HG02763 (cell line): ENCODE measurements around the gene AVPI1.
"Not testable (repeated sequence)": the region's sequence is repeated elsewhere in the genome, so short reads cannot be mapped to it uniquely, and the experiment has no call there.

ENCODE experiments used
- ATAC-seq: cut with Tn5 transposase; IDR thresholded peaks from one replicate; pipeline ENCODE4 v1.9.1; 2021; ENCODE audit warnings: mild to moderate bottlenecking, moderate library complexity; ENCODE audit not compliant: unreplicated experiment

Gene AVPI1

GRCh38 chr10:97713339-97713825 lies 26.3 kb upstream of the AVPI1 start, which contains the start of gene MARVELD1:
TSS of gene MARVELD1 (plus strand) at chr10:97713730. CDS start at chr10:97713877, 147 bp downstream.
- no peak for ATAC-seq

- no peak for ATAC-seq
Observed at GRCh38 chr10:97711640-97712572, 24.9 kb upstream of the AVPI1 start.

- ATAC-seq = no peak
Observed at GRCh38 chr10:97708976-97709946, 22.2 kb upstream of the AVPI1 start.

GRCh38 chr10:97708167-97708566 lies 21.1 kb upstream of the AVPI1 start:
- ATAC-seq = no peak

- ATAC-seq = no peak
Observed at GRCh38 chr10:97707134-97707861, 20.3 kb upstream of the AVPI1 start.

DNA sequence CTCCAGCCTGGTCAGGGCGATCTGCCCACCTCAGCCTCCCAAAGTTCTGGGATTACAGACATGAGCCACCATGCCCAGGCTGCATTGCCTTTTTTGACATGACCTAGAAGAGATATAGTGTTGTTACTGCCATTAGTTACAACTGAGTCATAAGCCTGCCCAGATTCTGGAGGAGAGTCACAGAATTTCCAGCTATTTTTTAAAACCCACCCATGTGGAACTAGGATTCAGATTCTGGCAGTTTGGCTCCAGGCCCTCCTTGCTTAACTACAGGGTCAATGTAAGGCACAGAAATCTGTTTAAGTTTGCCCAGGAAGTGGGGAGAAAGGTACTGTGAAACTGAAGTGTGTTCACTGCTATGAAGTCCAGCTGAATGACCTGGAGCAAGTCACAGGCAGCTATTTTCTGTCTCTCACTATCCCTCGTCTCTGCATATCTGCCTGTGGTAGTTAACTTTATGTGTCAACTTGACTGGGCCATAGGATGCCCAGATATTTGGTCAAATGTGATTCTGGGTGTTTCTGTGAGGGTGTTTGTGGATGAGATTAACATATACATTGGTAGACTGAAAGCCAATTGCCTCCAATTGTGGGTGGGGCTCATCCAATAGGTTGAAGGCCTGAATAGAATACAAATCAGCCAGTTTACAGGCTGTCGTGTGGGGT lies 18.1 kb upstream of the AVPI1 start:
- no peak for ATAC-seq

- no peak for ATAC-seq
Observed at GRCh38 chr10:97704341-97704740, 17.3 kb upstream of the AVPI1 start.

GRCh38 chr10:97703398-97704067 lies 16.5 kb upstream of the AVPI1 start:
- no peak for ATAC-seq

DNA sequence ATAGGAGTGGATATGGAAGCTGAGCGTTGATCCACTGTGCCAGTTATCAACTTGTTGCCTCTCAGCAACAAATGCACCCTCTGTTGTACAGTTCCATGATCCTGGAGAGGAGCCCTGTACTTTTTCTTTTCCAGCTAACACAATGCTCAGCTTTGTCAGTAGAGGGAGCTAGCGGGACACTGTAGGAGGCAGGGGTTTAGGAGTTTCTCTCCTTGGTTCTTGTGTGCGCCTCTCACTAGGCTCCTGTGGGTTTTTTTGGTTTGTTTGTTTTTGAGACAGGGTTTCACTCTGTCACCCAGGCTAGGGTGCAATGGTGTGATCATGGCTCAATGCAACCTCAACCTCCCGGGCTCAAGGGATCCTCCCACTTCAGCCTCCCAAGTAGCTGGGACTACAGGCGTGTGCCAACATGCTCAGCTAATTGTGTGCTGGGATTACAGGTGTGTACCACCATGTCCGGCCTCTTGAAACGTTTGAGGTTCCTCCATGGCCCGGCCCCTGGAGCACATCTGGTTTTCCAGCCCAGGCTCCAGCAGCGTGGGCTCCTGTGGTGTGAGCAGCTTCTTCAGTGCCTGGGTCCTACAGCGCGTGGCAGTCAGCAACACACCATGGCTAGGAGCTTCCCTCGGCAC lies 14.5 kb upstream of the AVPI1 start:
- ATAC-seq = peak; percentile 68

DNA sequence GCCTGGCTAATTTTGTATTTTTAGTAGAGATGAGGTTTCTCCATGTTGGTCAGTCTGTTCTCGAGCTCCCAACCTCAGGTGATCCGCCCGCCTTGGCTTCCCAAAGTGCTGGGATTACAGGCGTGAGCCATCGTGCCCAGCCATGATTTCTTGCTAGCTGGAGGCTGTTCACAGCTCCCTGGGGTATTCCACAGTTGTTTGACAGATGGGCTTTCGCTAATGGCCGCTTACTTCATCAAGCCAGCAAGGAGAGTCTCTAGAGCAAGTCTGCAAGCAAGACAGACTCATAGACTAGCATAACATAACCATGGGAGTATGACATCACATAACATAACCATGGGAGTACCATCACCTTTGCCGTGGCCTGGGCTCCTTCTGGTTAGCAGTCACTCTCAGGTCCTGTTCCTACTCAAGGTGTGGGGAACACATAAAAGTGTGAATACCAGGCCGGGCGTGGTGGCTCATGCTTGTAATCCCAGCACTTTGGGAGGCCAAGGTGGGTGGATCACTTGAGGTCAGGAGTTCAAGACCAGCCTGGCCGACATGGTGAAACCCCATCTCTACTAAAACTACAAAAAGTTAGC lies 11.1 kb upstream of the AVPI1 start:
- ATAC-seq = not testable (repeated sequence)

GRCh38 chr10:97690133-97690532 lies 3.1 kb upstream of the AVPI1 start:
- no peak for ATAC-seq

DNA sequence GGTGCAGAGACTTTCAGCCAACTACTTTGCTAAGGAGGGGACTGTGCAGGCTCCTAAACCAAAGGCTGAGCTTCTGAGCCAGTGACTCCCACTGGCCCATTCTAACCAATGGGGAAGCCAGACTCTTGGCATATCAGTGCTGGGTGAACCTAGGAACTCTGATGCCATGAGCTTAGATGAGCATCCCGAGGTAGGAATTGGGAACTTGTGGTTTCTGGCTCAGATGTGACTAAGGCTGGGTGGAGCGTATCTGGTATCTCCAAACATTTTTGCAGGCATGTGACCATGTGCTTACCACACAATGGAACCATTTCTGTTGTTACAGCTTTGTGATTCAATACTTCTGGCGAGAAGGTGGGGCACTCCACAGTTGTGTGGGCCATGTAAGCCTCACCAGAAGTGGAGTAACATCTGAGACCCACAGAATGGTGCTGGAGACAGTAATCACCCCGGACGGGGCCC lies 2.5 kb upstream of the AVPI1 start:
- no peak for ATAC-seq

DNA sequence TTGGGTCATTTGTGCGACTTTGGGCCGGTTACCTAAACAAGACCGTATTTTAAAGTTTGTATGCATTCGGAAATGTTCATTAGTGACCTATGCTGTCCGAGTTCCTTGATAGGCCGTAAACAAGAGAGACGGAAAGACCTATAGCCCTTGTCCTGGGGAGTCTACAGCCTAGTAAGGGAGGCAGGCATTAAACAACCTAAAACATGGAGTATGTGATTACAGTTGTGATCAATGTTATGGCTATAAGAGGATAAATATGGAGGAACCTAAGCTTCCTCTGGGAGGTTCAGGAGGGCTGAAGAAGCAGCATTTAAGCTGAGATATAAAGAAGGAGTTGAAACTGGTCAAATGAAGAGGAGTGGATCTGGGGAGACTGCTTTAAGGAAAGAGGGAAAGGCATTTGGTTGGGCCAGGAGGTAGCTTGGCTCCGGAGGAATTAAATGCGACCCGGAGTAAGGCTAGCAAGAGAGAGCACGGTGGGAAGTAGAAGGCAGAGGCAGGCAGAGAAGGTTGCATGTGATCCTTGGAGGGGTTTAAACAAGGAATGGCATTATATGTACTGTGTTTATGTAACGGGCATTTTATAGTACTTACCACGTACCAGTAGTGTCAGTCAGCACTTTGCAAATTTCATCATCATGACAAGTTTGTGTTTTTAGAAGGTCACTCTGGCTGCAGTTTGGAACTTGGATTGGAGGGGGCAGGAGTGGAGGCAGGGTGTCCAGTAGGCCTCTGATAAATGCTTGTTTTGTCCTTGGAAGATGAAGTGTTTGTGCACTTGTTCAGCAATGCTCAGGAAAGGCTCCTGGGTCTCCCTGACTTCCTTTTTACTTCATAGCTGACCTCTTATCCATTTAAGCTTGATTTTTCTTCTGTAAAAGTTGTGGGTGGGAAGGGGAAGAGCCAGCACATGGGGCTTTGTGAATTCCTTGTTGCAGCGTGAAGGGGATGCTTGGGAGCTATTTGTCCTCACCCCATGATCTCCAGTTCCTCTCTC lies 1.0 kb upstream of the AVPI1 start:
- no peak for ATAC-seq

- ATAC-seq = no peak
Observed at GRCh38 chr10:97686301-97686961, 610 bp downstream of the AVPI1 start.

- no peak for ATAC-seq
Observed at GRCh38 chr10:97685395-97685958, 1.6 kb downstream of the AVPI1 start.

- no peak for ATAC-seq
Observed at GRCh38 chr10:97684866-97685394, 2.1 kb downstream of the AVPI1 start.
